Right ventricle myocardium inferior (tissue), 1 donor: ENCODE data around the gene DACT1. TPM values are rescaled to one million over a fixed set of nuclear protein-coding genes. Genes with fewer than 3 reads are reported as not detected.
"Not testable (repeated sequence)": the region's sequence is repeated elsewhere in the genome, so short reads cannot be mapped to it uniquely, and the experiment has no call there.

ENCODE experiments used
- ATAC-seq: fragments of 200-7000 bp; cut with Tn5 transposase; one replicate; pipeline ENCODE4 v1.9.1; 2020; ENCODE audit warnings: mild to moderate bottlenecking, moderate library complexity
- DNase-seq: peaks from one replicate; pipeline ENCODE4 v3.0.0; 2021; ENCODE audit errors: missing footprints
- intact Hi-C: fragments of 100-400 bp; cut with DNase I; formaldehyde crosslinking; loops from one replicate; pipeline ENCODE4 v1.11.0; 2022
- long read RNA-seq: library from polyadenylated mRNA; unstranded; transcript quantifications from one replicate; pipeline ENCODE4 v2.0.0, GENCODE V29; 2021
- total RNA-seq: library from RNA; stranded (reverse); fragmentation: NEBNext Ultra II Directional; extraction: Animal tissue kit (Norgen Biotek cat#: 25700); gene quantifications from one replicate; pipeline ENCODE4 v1.2.1, GENCODE V29; 2021
- donor health status: DM: no; HTN: yes; CAD: no; lungs with severe emphysema.

DACT1 gene
- total RNA-seq = 2.8 TPM
- long read RNA-seq, partial matches to known transcripts = 0 of 6 reads
- long read RNA-seq, other reads (novel, unspliced or antisense) = 0 of 6 reads

- intact Hi-C loops = loop anchor here (5.0 to 10.0 kb wide), 5 partner anchors 103 to 420 kb away; no protein-coding TSS in a partner anchor
These were observed at the start of gene DACT1 for GRCh38 chr14:58637391-58638230. Gene DACT1 (plus strand): TSS chr14:58637962. CDS start chr14:58638203, 241 bp downstream.

GRCh38 chr14:58588321-58588720 is 49.4 kb upstream of the DACT1 start:
- intact Hi-C loops, DNase-seq, ATAC-seq: not testable (repeated sequence)

More at GRCh38 chr14:58637391-58638230, at the start of gene DACT1:
- DNase-seq (peak; percentile 83), ATAC-seq (peak; percentile 83)

GRCh38 chr14:58593977-58594376 is 43.8 kb upstream of the DACT1 start:
- DNase-seq (no peak), ATAC-seq (no peak)
- intact Hi-C loops = no loop called here

- intact Hi-C loops = no loop called here
- ATAC-seq = no peak
- DNase-seq = no peak
These were observed 40.7 kb upstream of the DACT1 start for GRCh38 chr14:58597041-58597440.

GRCh38 chr14:58598028-58598803 is 39.5 kb upstream of the DACT1 start:
- intact Hi-C loops = no loop called here
- DNase-seq (no peak), ATAC-seq (no peak)

- intact Hi-C loops = no loop called here
These were observed 38.8 kb upstream of the DACT1 start for GRCh38 chr14:58598804-58599525.

GRCh38 chr14:58599707-58600106 is 38.1 kb upstream of the DACT1 start:
- DNase-seq = no peak
- no peak for ATAC-seq
- intact Hi-C loops = no loop called here

More at GRCh38 chr14:58598804-58599525, 38.8 kb upstream of the DACT1 start:
- DNase-seq = no peak
- ATAC-seq = no peak

- no peak for ATAC-seq
- no peak for DNase-seq
- intact Hi-C loops = no loop called here
These were observed 32.3 kb upstream of the DACT1 start for GRCh38 chr14:58605465-58605864.

- intact Hi-C loops = no loop called here
- DNase-seq = no peak
- ATAC-seq = no peak
These were observed 30.4 kb upstream of the DACT1 start for GRCh38 chr14:58607131-58607951.

- intact Hi-C loops = no loop called here
- DNase-seq = no peak
- ATAC-seq = no peak
These were observed 29.8 kb upstream of the DACT1 start for GRCh38 chr14:58607952-58608317.

GRCh38 chr14:58617619-58618018 is 20.1 kb upstream of the DACT1 start:
- no peak for DNase-seq
- intact Hi-C loops = no loop called here
- no peak for ATAC-seq

GRCh38 chr14:58620011-58620410 is 17.8 kb upstream of the DACT1 start:
- DNase-seq = no peak
- intact Hi-C loops = no loop called here
- ATAC-seq = no peak

- no peak for ATAC-seq
- no peak for DNase-seq
- intact Hi-C loops = no loop called here
These were observed 12.3 kb upstream of the DACT1 start for GRCh38 chr14:58625438-58625837.

- ATAC-seq (no peak), DNase-seq (no peak)
- intact Hi-C loops = no loop called here
These were observed 11.3 kb upstream of the DACT1 start for GRCh38 chr14:58626431-58626831.

- ATAC-seq = no peak
- intact Hi-C loops = no loop called here
- no peak for DNase-seq
These were observed 9.4 kb upstream of the DACT1 start for GRCh38 chr14:58628406-58628805.

- intact Hi-C loops = no loop called here
- ATAC-seq (no peak), DNase-seq (no peak)
These were observed 8.5 kb upstream of the DACT1 start for GRCh38 chr14:58629281-58629680.

- intact Hi-C loops = loop anchor here (10.0 kb wide), 2 partner anchors 97 to 393 kb away; no protein-coding TSS in a partner anchor
- DNase-seq (no peak), ATAC-seq (no peak)
These were observed 6.0 kb upstream of the DACT1 start for GRCh38 chr14:58631732-58632131.

GRCh38 chr14:58633831-58634230 is 3.9 kb upstream of the DACT1 start:
- ATAC-seq (no peak), DNase-seq (no peak)
- intact Hi-C loops = loop anchor here (10.0 kb wide), 2 partner anchors 99 to 391 kb away; no protein-coding TSS in a partner anchor
